ENCODE measurements around the gene SLC16A3.

SLC16A3 gene

GRCh38 chr17:82269138-82269881, 40.5 kb downstream of the SLC16A3 start:
- Histone ChIP-seq H3K4me1 (peaks cover 35% of the 10 kb centered on the region), H3K4me3 (ENCODE audit: low read depth, low read length) (no peak overlapping the region), H3K79me2 (peaks cover 78% of the 10 kb centered on the region), H3K4me2 (ENCODE audit: low read length) (no peak overlapping the region), H3K36me3 (ENCODE audit: control insufficient read depth, insufficient read depth, low read length) (no peaks in the 10 kb centered on the region), H3K9me3 (ENCODE audit: control insufficient read depth, low read length) (no peaks in the 10 kb centered on the region), H3K27me3 (ENCODE audit: control insufficient read depth, insufficient read depth, low read length) (no peaks in the 10 kb centered on the region), H3K27ac (no peak overlapping the region), H3K9ac (no peak overlapping the region), H2AFZ (no peak overlapping the region)
- no peak for TF ChIP-seq CTCF (IDR thresholded peaks at IDR 0.05)

GRCh38 chr17:82269882-82270500, 41.1 kb downstream of the SLC16A3 start:
- no peak overlapping the region for H3K4me2 ChIP-seq (ENCODE audit: low read length)
- H3K4me3 ChIP-seq (ENCODE audit: low read depth, low read length) = no peak overlapping the region
- peaks cover 74% of the 10 kb centered on the region for H3K79me2 ChIP-seq
- H3K36me3 ChIP-seq (ENCODE audit: control insufficient read depth, insufficient read depth, low read length) = no peaks in the 10 kb centered on the region
- H3K4me1 ChIP-seq = peaks cover 35% of the 10 kb centered on the region
- no peaks in the 10 kb centered on the region for H3K27me3 ChIP-seq (ENCODE audit: control insufficient read depth, insufficient read depth, low read length)
- no peak overlapping the region for H3K9ac ChIP-seq
- no peak overlapping the region for H2AFZ ChIP-seq
- no peak overlapping the region for H3K27ac ChIP-seq
- H3K9me3 ChIP-seq (ENCODE audit: control insufficient read depth, low read length) = no peaks in the 10 kb centered on the region
- no peak for TF ChIP-seq CTCF (IDR thresholded peaks at IDR 0.05)

DNA sequence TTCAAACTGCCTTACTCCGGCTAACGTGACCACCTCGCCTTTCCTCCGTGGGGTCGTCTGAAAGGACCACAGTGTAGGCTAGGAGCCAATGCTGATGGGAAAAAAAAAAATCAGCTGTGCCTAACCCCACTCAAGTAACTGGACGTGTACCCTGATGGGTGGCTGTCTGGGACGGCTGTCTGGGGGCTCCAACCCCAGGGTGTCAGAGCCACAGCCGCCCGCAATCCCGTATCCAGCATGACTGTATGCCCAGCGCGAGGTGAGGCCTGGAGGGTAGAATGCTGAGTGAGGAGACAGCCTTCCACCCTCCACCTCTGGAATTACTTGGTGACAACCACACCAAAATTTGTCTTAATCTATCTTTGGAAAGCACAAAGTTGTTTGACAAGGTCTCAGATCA, 41.8 kb downstream of the SLC16A3 start:
- TF ChIP-seq CTCF (IDR thresholded peaks at IDR 0.05) = no peak
- no peak overlapping the region for H3K4me2 ChIP-seq (ENCODE audit: low read length)
- no peak overlapping the region for H3K9ac ChIP-seq
- peaks cover 70% of the 10 kb centered on the region for H3K79me2 ChIP-seq
- H3K36me3 ChIP-seq (ENCODE audit: control insufficient read depth, insufficient read depth, low read length) = no peaks in the 10 kb centered on the region
- H3K27me3 ChIP-seq (ENCODE audit: control insufficient read depth, insufficient read depth, low read length) = no peaks in the 10 kb centered on the region
- no peak overlapping the region for H2AFZ ChIP-seq
- peaks cover 35% of the 10 kb centered on the region for H3K4me1 ChIP-seq
- H3K9me3 ChIP-seq (ENCODE audit: control insufficient read depth, low read length) = no peaks in the 10 kb centered on the region
- no peak overlapping the region for H3K4me3 ChIP-seq (ENCODE audit: low read depth, low read length)
- no peak overlapping the region for H3K27ac ChIP-seq

GRCh38 chr17:82271401-82271800, 42.6 kb downstream of the SLC16A3 start:
- H3K79me2 ChIP-seq = peaks cover 64% of the 10 kb centered on the region
- peak overlapping the region; percentile 22 for H3K4me2 ChIP-seq (ENCODE audit: low read length)
- H3K9ac ChIP-seq = no peak overlapping the region
- H3K27me3 ChIP-seq (ENCODE audit: control insufficient read depth, insufficient read depth, low read length) = no peaks in the 10 kb centered on the region
- H3K36me3 ChIP-seq (ENCODE audit: control insufficient read depth, insufficient read depth, low read length) = no peaks in the 10 kb centered on the region
- H2AFZ ChIP-seq = no peak overlapping the region
- H3K4me1 ChIP-seq = peaks cover 35% of the 10 kb centered on the region
- H3K9me3 ChIP-seq (ENCODE audit: control insufficient read depth, low read length) = no peaks in the 10 kb centered on the region
- TF ChIP-seq CTCF (IDR thresholded peaks at IDR 0.05) = no peak
- H3K4me3 ChIP-seq (ENCODE audit: low read depth, low read length) = peak overlapping the region; percentile 22
- H3K27ac ChIP-seq = no peak overlapping the region

All from parathyroid adenoma (tissue), 2 donors.